ENCODE results near the gene VPS13A.
"Not testable (repeated sequence)": the region's sequence is repeated elsewhere in the genome, so short reads cannot be mapped to it uniquely, and the experiment has no call there.

Gene VPS13A

GRCh38 chr9:77183581-77183980 is 6.2 kb downstream of the VPS13A start:
- no peak for DNase-seq (ENCODE audit: low read depth, low spot score)

- no peak for DNase-seq (ENCODE audit: low read depth, low spot score)
These were observed 10.9 kb downstream of the VPS13A start for GRCh38 chr9:77188242-77188641.

- DNase-seq (ENCODE audit: low read depth, low spot score): no peak
These were observed 17.1 kb downstream of the VPS13A start for GRCh38 chr9:77194423-77194822.

GRCh38 chr9:77210116-77210515 is 32.8 kb downstream of the VPS13A start:
- no peak for DNase-seq (ENCODE audit: low read depth, low spot score)

- no peak for DNase-seq (ENCODE audit: low read depth, low spot score)
These were observed 34.2 kb downstream of the VPS13A start for GRCh38 chr9:77211561-77211960.

- no peak for DNase-seq (ENCODE audit: low read depth, low spot score)
These were observed 35.5 kb downstream of the VPS13A start for GRCh38 chr9:77212801-77213200.

GRCh38 chr9:77215874-77216273 is 38.5 kb downstream of the VPS13A start:
- DNase-seq (ENCODE audit: low read depth, low spot score): peak; percentile 1

GRCh38 chr9:77218612-77219011 is 41.3 kb downstream of the VPS13A start:
- peak; percentile 7 for DNase-seq (ENCODE audit: low read depth, low spot score)

- no peak for DNase-seq (ENCODE audit: low read depth, low spot score)
These were observed 44.1 kb downstream of the VPS13A start for GRCh38 chr9:77221431-77221830.

GRCh38 chr9:77224746-77225312 is 47.5 kb downstream of the VPS13A start:
- no peak for DNase-seq (ENCODE audit: low read depth, low spot score)

- DNase-seq (ENCODE audit: low read depth, low spot score): no peak
These were observed 59.4 kb downstream of the VPS13A start for GRCh38 chr9:77236693-77237092.

- DNase-seq (ENCODE audit: low read depth, low spot score): no peak
These were observed 60.6 kb downstream of the VPS13A start for GRCh38 chr9:77237896-77238295.

- no peak for DNase-seq (ENCODE audit: low read depth, low spot score)
These were observed 73.7 kb downstream of the VPS13A start for GRCh38 chr9:77251050-77251449.

- DNase-seq (ENCODE audit: low read depth, low spot score): no peak
These were observed 79.9 kb downstream of the VPS13A start for GRCh38 chr9:77257275-77257674.

- DNase-seq (ENCODE audit: low read depth, low spot score): no peak
These were observed 84.3 kb downstream of the VPS13A start for GRCh38 chr9:77261605-77262004.

GRCh38 chr9:77267762-77268161 is 90.4 kb downstream of the VPS13A start:
- not testable (repeated sequence) for DNase-seq (ENCODE audit: low read depth, low spot score)

GRCh38 chr9:77271023-77271690 is 93.8 kb downstream of the VPS13A start:
- DNase-seq (ENCODE audit: low read depth, low spot score): no peak

- no peak for DNase-seq (ENCODE audit: low read depth, low spot score)
These were observed 99.5 kb downstream of the VPS13A start for GRCh38 chr9:77276799-77277198.

GRCh38 chr9:77277719-77278118 is 100.4 kb downstream of the VPS13A start:
- no peak for DNase-seq (ENCODE audit: low read depth, low spot score)

GRCh38 chr9:77283991-77284390 is 106.7 kb downstream of the VPS13A start:
- no peak for DNase-seq (ENCODE audit: low read depth, low spot score)

- no peak for DNase-seq (ENCODE audit: low read depth, low spot score)
These were observed 107.3 kb downstream of the VPS13A start for GRCh38 chr9:77284616-77285015.

- DNase-seq (ENCODE audit: low read depth, low spot score): no peak
These were observed 113.0 kb downstream of the VPS13A start for GRCh38 chr9:77290373-77290772.

- DNase-seq (ENCODE audit: low read depth, low spot score): no peak
These were observed 114.4 kb downstream of the VPS13A start for GRCh38 chr9:77291714-77292113.

GRCh38 chr9:77293949-77294348 is 116.6 kb downstream of the VPS13A start:
- DNase-seq (ENCODE audit: low read depth, low spot score): no peak
